IPS-18c (cell line): Measurements from ENCODE around the gene MVB12B.

Experiments used
- H3K4me3 ChIP-seq: 2 replicates; pipeline ENCODE4 v1.7.0; 2013; ENCODE audit warnings: low read depth, mild to moderate bottlenecking, low read length, moderate library complexity; ENCODE audit not compliant: insufficient read depth
- H3K9me3 ChIP-seq: one replicate; pipeline ENCODE4 v1.6.1; 2013; ENCODE audit warnings: mild to moderate bottlenecking, low read length, moderate library complexity; ENCODE audit not compliant: control insufficient read depth, insufficient read depth

Gene MVB12B

DNA sequence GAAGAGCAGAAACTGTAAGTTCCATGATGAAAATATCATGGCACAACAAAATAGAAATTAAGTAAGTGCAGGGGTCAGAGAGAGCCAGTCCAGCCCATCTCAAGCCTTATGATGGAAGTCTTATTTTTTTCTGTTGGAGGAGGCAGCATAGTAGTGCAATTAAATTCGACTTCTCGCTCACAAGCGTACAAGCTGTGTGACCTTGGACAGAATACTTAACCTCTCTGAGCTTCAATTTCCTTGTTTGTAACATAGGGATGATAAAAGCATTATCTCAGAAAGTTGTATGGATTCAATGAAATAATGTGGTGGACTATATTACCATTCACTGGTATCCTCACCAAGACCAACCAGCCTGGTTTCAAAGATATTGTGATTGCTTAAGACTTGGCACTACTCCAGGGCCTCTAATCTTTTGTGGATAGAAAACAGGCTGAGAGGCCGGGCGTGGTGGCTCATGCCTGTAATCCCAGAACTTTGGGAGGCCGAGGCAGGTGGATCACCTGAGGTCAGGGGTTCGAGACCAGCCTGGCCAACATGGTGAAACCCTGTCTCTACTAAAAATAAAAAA is 26.8 kb upstream of the MVB12B start:
- Histone ChIP-seq H3K9me3 (no peaks in the 10 kb centered on the region), H3K4me3 (no peak overlapping the region)

DNA sequence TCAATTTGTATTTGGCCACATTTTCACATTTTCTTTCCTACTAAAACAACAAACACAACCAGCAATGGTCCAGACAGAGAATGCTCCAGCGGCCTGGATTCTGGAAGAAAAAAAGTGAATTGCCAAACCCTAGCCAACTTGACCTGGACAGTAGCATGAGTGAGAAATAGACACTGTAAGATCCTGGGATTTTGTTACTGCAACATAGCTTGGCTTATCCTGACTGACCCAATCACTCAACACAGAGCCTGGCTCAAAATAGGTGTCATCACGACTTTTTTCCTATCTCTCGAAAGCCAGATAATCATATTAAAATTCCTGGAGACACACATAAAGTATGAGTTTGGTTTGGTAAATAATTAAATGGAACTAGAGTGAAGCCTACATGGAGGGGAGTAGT is 25.4 kb upstream of the MVB12B start:
- Histone ChIP-seq H3K4me3 (no peak overlapping the region), H3K9me3 (no peaks in the 10 kb centered on the region)

DNA sequence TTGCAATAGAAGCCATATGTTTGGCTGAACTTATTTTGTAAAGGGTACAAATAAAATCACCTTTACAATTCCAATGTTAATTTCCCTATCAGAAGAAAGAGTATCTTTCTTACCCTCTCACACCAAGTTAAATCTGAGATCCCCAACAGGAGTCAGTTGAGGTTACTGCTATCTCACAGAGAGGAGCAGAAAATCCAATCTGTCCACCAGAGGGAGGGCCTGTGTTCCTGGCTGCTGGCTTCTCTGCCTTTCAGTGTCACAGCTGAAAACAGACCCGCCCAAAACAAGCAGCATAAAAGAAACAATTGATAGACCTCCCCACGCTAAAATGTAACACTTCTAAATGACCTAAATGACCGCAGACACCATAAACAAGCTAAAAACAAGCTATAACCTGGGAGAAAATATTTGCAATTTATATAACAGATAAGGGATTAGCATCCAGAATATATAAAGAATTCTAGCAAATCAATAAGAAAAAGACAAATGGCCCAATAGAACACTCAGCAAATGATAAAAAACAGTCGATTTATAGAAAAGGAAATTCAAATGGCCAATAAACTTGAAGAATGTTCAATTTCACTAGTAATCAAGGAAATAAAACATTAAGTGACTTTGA is 24.5 kb upstream of the MVB12B start:
- no peaks in the 10 kb centered on the region for H3K9me3 ChIP-seq
- H3K4me3 ChIP-seq: no peak overlapping the region

DNA sequence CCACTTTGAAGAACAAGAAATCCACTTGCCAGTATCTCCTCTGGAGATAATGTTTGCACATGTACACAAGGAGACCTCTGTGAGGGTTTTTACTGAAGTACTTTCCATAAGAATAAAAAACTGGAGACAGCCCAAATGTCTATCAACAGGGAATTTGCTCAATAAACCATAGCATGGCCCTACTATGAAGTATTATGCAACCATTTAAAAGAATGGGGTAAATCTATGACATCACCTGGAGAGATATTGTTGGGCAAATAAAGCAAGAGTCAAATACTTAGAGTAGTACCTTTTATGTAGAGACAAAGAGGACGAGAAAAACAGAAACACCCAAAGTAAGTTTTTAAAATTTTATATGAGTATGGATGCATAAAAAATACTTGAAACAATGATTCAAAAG is 23.9 kb upstream of the MVB12B start:
- Histone ChIP-seq H3K9me3 (no peaks in the 10 kb centered on the region), H3K4me3 (no peak overlapping the region; the same call in 1 of the 2 replicates)

DNA sequence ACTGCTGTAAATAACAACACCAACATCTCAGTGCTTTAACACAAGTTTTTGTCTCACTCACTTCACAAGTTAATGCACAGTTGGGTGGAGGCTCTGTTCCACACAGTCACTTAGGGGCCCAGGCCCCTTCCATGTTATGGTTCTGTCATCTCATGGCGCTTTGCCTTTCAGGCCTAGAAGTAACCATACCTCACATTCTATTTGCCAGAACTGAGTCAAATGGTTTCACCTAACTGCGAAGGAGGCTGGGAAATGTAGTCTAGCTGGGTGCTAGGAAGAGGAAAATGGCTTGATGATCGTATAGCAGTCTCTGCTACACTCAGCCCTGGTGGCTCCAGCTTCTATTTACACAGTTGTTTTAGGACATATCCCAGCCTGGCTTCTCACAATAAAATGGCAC is 23.1 kb upstream of the MVB12B start:
- H3K9me3 ChIP-seq: no peaks in the 10 kb centered on the region
- no peak overlapping the region for H3K4me3 ChIP-seq

DNA sequence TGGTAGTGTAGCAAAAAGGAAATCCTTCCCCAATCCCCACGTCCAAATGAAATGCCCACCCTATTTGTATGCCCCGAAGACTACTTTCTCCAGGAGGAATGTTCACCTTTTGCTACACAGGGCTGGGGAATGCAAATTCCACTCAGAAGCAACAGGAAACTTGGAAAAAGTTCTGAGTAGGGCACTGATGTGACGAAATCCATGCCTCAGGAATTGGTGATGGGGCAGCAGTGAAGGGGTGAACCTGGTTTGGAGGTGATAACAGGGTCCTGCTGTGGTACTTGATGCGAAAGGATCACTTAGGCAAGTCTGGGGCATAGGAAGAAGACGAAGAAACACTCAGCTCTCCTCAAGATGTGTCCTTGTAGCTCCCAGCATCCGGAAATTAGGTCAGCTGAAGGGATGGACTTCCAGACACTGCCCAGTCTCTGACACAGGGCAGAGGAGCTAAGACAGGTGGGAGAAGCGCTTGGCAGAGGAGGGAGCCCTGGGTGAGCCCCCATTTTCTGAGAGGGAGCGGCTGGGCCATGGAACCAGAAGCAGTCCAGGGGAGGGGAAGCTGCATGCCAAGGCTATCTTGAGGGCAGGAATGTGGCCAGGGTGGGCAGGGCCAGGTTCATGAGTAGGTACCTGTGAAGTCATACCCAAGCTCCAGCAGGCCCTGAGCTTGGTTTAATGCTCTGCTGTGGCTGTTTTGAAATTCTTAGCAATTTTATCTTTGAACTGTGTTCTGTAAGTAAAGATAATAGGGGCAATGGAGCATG is 22.2 kb upstream of the MVB12B start:
- Histone ChIP-seq H3K9me3 (no peaks in the 10 kb centered on the region), H3K4me3 (no peak overlapping the region)

DNA sequence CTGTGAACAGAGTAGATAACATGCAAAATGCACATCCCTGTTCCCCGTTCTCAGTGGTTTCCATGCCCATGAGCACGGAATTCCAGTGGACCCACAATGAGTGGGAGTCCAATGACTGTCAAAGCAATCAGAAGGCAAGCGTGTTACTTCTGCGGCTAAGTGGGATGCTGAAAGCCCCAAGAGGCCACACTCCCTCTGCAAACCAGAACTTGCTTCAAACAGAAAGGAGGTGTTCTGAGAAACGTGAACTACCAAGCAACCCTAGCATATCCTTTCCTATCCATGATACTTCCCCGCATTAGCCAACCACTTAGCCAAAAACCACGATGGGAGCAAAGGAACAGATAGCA is 21.7 kb upstream of the MVB12B start:
- Histone ChIP-seq H3K4me3 (no peak overlapping the region), H3K9me3 (no peaks in the 10 kb centered on the region)

DNA sequence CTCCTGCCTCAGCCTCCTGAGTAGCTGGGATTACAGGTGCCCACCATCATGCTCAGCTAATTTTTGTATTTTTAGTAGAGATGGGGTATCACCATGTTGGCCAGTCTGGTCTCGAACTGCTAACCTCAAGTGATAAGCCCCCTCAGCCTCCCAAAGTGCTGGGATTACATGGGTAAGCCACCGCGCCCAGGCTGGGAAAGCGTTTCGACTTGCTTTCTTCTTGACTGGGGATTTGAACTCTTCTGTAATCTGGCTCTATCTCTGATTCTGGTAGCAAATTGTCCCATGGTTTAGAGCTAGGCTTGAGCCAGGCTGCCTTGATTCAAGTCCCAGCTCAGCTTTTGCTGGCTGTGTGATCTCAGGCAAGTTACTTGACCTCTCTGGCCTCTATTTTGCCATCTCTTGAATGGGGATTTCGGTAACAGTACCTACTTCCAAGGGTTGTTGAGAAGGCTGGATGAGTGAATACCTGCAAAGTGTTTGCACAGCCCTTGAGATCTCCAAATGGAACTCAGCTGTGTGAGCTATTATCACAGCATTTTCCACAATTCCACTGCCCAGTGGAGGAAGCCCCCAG is 20.5 kb upstream of the MVB12B start:
- Histone ChIP-seq H3K4me3 (no peak overlapping the region), H3K9me3 (no peaks in the 10 kb centered on the region)

DNA sequence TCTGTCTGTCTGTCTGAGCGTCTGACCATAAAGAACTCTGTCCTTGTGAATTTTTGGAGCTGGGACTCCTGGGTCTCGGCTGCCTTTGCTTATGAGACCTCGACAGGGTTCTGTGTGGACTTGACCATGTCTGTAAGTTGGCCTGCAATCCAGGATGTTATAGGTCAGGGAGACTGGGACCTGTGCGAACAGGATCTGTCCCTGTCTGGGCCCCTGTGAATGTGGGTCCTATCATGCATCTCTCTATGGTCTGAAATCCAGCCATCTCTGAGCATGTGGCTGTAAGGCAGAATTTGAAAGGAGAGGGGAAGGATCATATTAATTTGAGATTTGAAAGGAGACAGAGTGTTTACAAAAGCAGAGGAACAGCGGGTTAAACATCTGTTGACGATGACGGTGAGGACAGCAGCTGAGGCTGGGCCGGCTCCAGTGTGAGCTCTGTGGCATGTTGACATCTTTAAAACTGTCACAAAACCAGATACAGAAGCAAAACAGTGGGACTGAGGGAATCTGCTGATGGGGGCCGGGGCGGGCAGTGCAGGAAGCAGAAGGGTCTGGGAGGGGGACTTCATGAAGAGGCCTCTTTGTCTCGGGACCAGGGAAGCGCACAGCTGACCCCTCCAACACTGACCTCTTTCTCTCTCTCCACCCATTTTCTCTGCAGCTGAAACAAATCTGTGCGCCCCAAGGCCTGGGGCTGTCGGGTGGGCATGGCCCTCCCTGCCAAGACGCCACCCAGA is 19.1 kb upstream of the MVB12B start:
- no peaks in the 10 kb centered on the region for H3K9me3 ChIP-seq
- H3K4me3 ChIP-seq: no peak overlapping the region

DNA sequence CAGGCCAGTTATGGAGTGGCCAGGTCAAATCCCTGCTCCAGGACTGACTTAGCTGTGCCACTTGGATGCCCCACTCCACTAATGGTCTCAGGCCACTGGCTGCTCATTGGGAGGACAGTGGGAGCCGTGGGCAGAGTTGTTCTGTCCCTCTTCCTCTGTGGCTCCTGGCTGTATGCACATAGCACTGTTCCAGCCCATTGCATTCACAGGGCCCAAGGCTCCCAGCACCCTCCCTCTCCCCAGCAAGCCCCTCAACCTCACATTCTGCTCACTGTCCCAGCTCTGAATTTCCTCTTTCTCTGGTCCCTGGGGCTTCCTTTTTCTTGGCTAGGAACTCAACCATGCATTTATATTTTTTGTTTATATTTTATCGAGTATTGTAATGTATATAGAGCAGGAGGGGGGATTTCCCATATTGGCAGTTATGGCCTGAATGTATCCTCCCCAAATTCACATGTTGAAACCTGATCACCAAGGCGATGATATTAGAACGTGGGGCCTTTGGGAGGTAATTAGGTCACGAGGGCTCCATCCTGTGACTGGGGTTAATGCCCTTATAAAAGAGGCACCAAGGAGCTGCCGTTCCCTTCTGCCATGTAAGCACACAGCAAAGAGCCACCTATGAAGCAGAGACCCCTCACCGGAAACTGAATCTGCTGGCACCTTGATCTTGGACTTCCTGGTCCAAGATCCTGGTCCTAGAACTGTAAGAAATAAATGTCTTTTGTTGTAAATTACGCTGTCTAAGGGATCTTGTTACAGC is 17.0 kb upstream of the MVB12B start:
- Histone ChIP-seq H3K4me3 (no peak overlapping the region), H3K9me3 (no peaks in the 10 kb centered on the region)

DNA sequence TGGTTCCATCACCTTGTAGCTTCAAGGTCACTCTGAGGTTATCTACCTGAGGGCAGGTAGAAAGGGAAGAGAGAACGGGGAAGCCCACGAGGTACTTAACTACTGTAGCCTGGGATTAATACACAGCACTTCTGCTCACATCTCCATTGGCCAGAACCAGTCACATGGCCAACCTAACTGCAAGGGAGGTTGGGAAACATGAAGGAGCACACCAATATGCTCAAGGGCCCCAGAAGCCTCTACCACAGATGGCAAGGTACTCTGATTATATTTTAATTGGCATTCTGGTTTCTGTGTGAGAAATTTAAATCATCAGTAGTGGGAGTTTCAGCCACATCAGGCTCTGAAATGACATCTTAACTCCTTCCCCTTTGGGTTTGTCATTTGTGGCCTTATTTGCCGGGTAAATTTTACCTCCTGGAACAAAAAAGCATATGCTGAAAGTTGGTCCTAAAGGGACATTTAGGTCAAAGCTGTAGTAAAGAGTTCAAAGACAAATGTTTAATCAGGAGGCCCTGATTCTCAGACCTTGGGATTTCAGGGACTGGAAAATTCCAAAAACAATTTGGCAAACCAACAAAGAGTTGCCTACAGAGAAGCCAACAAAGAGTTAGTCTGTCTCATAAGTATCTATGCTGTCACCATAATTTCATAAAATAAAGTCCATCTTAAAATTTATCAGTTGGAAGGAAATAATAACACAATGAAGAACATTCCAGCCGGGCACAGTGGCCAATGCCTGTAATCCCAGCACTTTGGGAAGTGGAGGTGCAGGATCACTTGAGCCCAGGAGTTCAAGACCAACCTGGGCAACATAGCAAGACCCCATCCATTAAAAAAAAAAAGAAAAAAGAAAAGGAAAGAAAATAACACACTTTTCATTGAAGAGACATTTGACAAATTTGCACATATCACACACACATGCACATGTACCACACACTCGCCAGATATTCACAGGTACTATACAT is 13.8 kb upstream of the MVB12B start:
- no peaks in the 10 kb centered on the region for H3K9me3 ChIP-seq
- H3K4me3 ChIP-seq: no peak overlapping the region

DNA sequence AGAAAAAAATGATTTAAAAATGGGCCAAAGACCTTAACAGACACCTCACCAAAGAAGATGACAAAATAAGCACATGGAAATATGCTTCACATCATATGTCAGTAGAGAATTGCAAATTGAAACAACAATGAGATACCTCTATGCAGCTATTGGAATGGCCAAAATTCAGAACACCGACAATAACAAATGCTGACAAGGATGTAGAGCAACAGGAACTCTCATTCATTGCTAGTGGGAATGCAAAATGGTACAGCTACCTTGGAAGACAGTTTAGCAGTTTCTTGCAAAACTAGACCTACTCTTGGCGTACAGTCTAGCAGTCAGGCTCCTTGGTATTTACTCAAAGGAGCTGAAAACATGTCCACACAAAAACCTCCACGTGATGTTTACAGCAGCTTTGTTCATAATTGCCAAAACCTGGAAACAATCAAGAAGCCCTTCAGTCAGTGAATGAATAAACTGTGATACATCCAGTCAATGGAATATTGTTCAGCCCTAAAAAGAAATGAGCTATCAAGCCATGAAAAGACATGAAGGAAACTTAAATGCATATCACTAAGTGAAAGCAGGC is 10.5 kb upstream of the MVB12B start:
- H3K4me3 ChIP-seq: no peak overlapping the region

DNA sequence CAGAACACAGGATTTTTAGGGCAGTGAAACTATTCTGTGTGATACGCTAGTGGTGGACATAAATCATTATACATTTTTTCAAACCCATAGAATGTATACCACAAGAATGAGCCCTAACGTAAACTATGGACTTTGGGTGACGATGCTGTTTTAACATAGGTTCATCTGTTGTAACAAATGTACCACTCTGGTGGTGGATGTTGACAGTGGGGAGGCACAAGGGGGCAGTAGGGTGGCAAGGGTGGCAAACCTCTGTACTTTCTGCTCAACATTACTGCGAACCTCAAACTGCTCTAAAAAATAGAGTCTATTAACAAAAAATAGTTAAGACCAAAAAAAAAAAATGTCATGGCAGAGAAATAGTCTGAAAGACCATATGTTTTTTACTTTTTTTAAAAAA is 9.1 kb upstream of the MVB12B start:
- no peak overlapping the region for H3K4me3 ChIP-seq
- no peaks in the 10 kb centered on the region for H3K9me3 ChIP-seq

More for the DNA sequence above, 10.5 kb upstream of the MVB12B start:
- no peaks in the 10 kb centered on the region for H3K9me3 ChIP-seq

DNA sequence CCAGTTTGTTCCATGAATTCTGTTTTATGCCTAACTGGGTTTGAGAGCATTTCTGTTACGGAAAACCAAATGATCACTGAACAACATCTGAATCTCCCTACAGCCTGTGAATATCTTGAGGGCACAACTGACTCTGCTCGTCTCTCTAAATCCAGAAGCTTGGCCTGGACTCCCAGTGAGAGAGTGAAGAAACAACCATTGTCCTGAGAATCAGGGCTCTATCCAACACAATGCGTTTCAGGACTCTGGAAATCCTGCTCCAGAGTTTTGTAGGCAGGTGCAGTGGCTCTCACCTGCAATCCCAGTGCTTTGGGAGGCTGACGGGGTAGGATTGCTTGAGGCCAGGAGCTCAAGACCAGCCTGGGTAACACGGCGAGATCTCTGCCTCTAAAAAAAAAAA is 7.8 kb upstream of the MVB12B start:
- Histone ChIP-seq H3K4me3 (no peak overlapping the region), H3K9me3 (no peaks in the 10 kb centered on the region)

DNA sequence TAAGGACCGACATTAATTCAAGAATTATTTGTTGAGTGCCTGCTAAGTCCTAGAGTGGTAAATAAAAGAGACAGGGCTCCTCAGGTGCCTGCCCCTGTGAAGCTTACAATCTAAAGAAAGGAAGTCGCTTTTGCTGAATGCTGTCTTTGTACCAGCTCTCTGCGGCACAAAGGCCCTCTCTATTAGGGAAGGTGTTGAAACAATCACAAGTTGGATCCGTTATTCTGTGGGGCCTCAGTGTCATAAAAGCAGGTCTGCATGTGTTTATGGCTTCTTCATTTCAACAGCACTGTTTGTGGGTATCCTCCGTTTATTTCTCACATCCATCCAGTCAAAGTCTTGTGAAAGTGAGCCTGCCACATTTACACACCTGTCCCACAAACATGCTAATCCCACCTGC is 7.0 kb upstream of the MVB12B start:
- no peaks in the 10 kb centered on the region for H3K9me3 ChIP-seq
- H3K4me3 ChIP-seq: no peak overlapping the region
